ENCODE measurements around the gene LPAR5.

LPAR5 gene

GRCh38 chr12:6620885-6621274 is 14.9 kb downstream of the LPAR5 start:
- peaks cover 0 to 7% of the 10 kb centered on the region in 2 experiments for H3K36me3 ChIP-seq (ENCODE audit: control insufficient read depth in 1 of 2, insufficient read depth in 2 of 2, low read depth in 1 of 2, low read length in 2 of 2)
- no peak overlapping the region for H3K4me2 ChIP-seq (ENCODE audit: low read length, poor library complexity, severe bottlenecking)
- no peaks in the 10 kb centered on the region for H3K9me3 ChIP-seq (ENCODE audit: control insufficient read depth, low read length)
- H3K23ac ChIP-seq (ENCODE audit: low read length in 2 of 2): peak overlapping the region in 1 of 2 experiments; percentile 23
- no peak overlapping the region for H3K9ac ChIP-seq (ENCODE audit: low read length)
- no peak overlapping the region for H2BK15ac ChIP-seq (ENCODE audit: low read depth, poor library complexity, severe bottlenecking)
- H2BK12ac ChIP-seq (ENCODE audit: low read length in 2 of 2): peak overlapping the region in 1 of 2 experiments; percentile 38
- peak overlapping the region; percentile 12 to 47 for H3K4me3 ChIP-seq (ENCODE audit: insufficient read depth in 1 of 2, low read depth in 1 of 2, low read length in 2 of 2)
- no peak overlapping the region for H3K27ac ChIP-seq (ENCODE audit: low read length, poor library complexity, severe bottlenecking)
- no peak overlapping the region for H2AK5ac ChIP-seq (ENCODE audit: low read length, severe bottlenecking)
- no peak overlapping the region for H2BK5ac ChIP-seq (ENCODE audit: low read depth, low read length, poor library complexity, severe bottlenecking)
- peaks cover 9% of the 10 kb centered on the region for H3K4me1 ChIP-seq (ENCODE audit: control insufficient read depth, insufficient read depth, low read depth, low read length)
- peak overlapping the region in 1 of 2 experiments; percentile 38 for H3K18ac ChIP-seq (ENCODE audit: low read depth in 1 of 2, low read length in 2 of 2)
- WGBS: over 99% methylated on average over 29 of the region's 29 CpGs
- H2AFZ ChIP-seq (ENCODE audit: low read depth, low read length): peak overlapping the region; percentile 81
- H2BK120ac ChIP-seq (ENCODE audit: low read depth, low read length): no peak overlapping the region
- no peaks in the 10 kb centered on the region for H3K79me1 ChIP-seq (replicated peaks; ENCODE audit: low read length, poor library complexity, severe bottlenecking)
- peak overlapping the region in 1 of 2 experiments; percentile 44 for H3K4ac ChIP-seq (ENCODE audit: low read depth in 1 of 2, low read length in 2 of 2)
- H4K8ac ChIP-seq (ENCODE audit: low read length): peak overlapping the region; percentile 76
- peaks cover 4 to 10% of the 10 kb centered on the region in 2 experiments for H3K27me3 ChIP-seq (ENCODE audit: control insufficient read depth in 1 of 2, insufficient read depth in 1 of 2, low read length in 2 of 2)
- peak overlapping the region; percentile 43 for H4K91ac ChIP-seq (ENCODE audit: low read length)
- peak overlapping the region in 1 of 2 experiments; percentile 64 for H3K14ac ChIP-seq (ENCODE audit: low read length in 2 of 2)
- DNase-seq: no peak

DNA sequence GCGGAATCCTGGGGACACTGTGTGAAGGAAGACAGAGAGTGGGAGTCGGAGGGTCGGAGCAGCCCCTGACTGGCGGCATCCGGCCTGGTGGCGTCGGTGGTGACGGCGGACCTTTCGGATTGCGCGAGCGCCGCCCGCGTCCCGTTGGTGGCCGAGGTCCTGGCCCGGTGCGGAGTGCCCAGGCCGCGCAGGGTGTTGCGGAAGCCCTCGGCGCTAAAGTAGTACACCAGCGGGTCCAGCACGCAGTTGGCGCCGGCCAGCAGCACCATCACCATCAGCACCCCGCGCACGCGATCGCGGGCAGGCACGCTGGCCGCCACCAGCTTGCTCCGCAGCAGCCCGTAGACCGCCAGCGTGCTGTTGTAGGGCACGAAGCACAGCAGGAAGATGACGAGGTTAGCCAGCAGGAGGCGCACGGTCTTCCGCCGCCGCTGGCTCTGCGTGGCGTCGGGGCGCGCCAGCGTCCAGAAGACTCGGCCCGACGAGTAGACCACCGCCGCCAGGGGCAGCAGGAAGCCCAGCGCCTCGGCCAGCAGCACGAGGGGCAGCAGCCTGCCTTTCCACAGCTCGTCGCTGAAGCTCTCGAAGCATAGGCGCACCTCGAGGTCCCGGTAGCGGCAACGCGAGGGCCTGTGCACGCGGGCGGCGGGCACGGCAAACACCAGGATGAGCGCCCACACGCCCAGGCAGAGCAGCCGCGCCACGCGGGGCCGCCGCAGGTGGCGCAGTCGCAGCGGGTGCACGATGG is 15.4 kb downstream of the LPAR5 start:
- Histone ChIP-seq H2BK120ac (ENCODE audit: low read depth, low read length) (no peak overlapping the region), H3K27ac (ENCODE audit: low read length, poor library complexity, severe bottlenecking) (no peak overlapping the region), H3K4me3 (ENCODE audit: insufficient read depth in 1 of 2, low read depth in 1 of 2, low read length in 2 of 2) (peak overlapping the region; percentile 12 to 47), H3K79me1 (replicated peaks; ENCODE audit: low read length, poor library complexity, severe bottlenecking) (no peaks in the 10 kb centered on the region), H2AK5ac (ENCODE audit: low read length, severe bottlenecking) (no peak overlapping the region), H3K23ac (ENCODE audit: low read length in 2 of 2) (peak overlapping the region in 1 of 2 experiments; percentile 23), H4K91ac (ENCODE audit: low read length) (peak overlapping the region; percentile 43), H3K18ac (ENCODE audit: low read depth in 1 of 2, low read length in 2 of 2) (peak overlapping the region in 1 of 2 experiments; percentile 65), H2BK5ac (ENCODE audit: low read depth, low read length, poor library complexity, severe bottlenecking) (no peak overlapping the region), H2AFZ (ENCODE audit: low read depth, low read length) (peak overlapping the region; percentile 81), H4K8ac (ENCODE audit: low read length) (peak overlapping the region; percentile 76), H3K36me3 (ENCODE audit: control insufficient read depth in 1 of 2, insufficient read depth in 2 of 2, low read depth in 1 of 2, low read length in 2 of 2) (peaks cover 0 to 7% of the 10 kb centered on the region in 2 experiments), H2BK12ac (ENCODE audit: low read length in 2 of 2) (peak overlapping the region in 1 of 2 experiments; percentile 38), H3K27me3 (ENCODE audit: control insufficient read depth in 1 of 2, insufficient read depth in 1 of 2, low read length in 2 of 2) (peaks cover 4 to 10% of the 10 kb centered on the region in 2 experiments), H3K4me1 (ENCODE audit: control insufficient read depth, insufficient read depth, low read depth, low read length) (peaks cover 9% of the 10 kb centered on the region), H3K9me3 (ENCODE audit: control insufficient read depth, low read length) (no peaks in the 10 kb centered on the region), H3K4ac (ENCODE audit: low read depth in 1 of 2, low read length in 2 of 2) (peak overlapping the region in 1 of 2 experiments; percentile 44), H2BK15ac (ENCODE audit: low read depth, poor library complexity, severe bottlenecking) (no peak overlapping the region), H3K9ac (ENCODE audit: low read length) (no peak overlapping the region), H3K14ac (ENCODE audit: low read length in 2 of 2) (peak overlapping the region in 1 of 2 experiments; percentile 75), H3K4me2 (ENCODE audit: low read length, poor library complexity, severe bottlenecking) (no peak overlapping the region)
- 45% methylated on average over 88 of the region's 88 CpGs for WGBS
- peak; percentile 40 for DNase-seq

- no peaks in the 10 kb centered on the region for H3K79me1 ChIP-seq (replicated peaks; ENCODE audit: low read length, poor library complexity, severe bottlenecking)
- 63% methylated on average over 2 of the region's 5 CpGs for WGBS
- no peak overlapping the region for H2AFZ ChIP-seq (ENCODE audit: low read depth, low read length)
- no peak overlapping the region for H3K4ac ChIP-seq (ENCODE audit: low read depth in 1 of 2, low read length in 2 of 2)
- H3K36me3 ChIP-seq (ENCODE audit: control insufficient read depth in 1 of 2, insufficient read depth in 2 of 2, low read depth in 1 of 2, low read length in 2 of 2): peaks cover 0 to 7% of the 10 kb centered on the region in 2 experiments
- no peaks in the 10 kb centered on the region for H3K9me3 ChIP-seq (ENCODE audit: control insufficient read depth, low read length)
- H2AK5ac ChIP-seq (ENCODE audit: low read length, severe bottlenecking): no peak overlapping the region
- H3K18ac ChIP-seq (ENCODE audit: low read depth in 1 of 2, low read length in 2 of 2): no peak overlapping the region
- H3K4me1 ChIP-seq (ENCODE audit: control insufficient read depth, insufficient read depth, low read depth, low read length): peaks cover 16% of the 10 kb centered on the region
- DNase-seq: no peak
- H3K27me3 ChIP-seq (ENCODE audit: control insufficient read depth in 1 of 2, insufficient read depth in 1 of 2, low read length in 2 of 2): peaks cover 4 to 10% of the 10 kb centered on the region in 2 experiments
- no peak overlapping the region for H3K14ac ChIP-seq (ENCODE audit: low read length in 2 of 2)
- no peak overlapping the region for H2BK12ac ChIP-seq (ENCODE audit: low read length in 2 of 2)
- H3K23ac ChIP-seq (ENCODE audit: low read length in 2 of 2): no peak overlapping the region
- no peak overlapping the region for H3K9ac ChIP-seq (ENCODE audit: low read length)
- H4K91ac ChIP-seq (ENCODE audit: low read length): no peak overlapping the region
- no peak overlapping the region for H2BK15ac ChIP-seq (ENCODE audit: low read depth, poor library complexity, severe bottlenecking)
- no peak overlapping the region for H2BK120ac ChIP-seq (ENCODE audit: low read depth, low read length)
- H4K8ac ChIP-seq (ENCODE audit: low read length): no peak overlapping the region
- H3K4me3 ChIP-seq (ENCODE audit: insufficient read depth in 1 of 2, low read depth in 1 of 2, low read length in 2 of 2): no peak overlapping the region
- H3K4me2 ChIP-seq (ENCODE audit: low read length, poor library complexity, severe bottlenecking): no peak overlapping the region
- no peak overlapping the region for H2BK5ac ChIP-seq (ENCODE audit: low read depth, low read length, poor library complexity, severe bottlenecking)
- H3K27ac ChIP-seq (ENCODE audit: low read length, poor library complexity, severe bottlenecking): no peak overlapping the region
Observed at GRCh38 chr12:6618483-6619225, 17.1 kb downstream of the LPAR5 start.

GRCh38 chr12:6615802-6616201 is 20.0 kb downstream of the LPAR5 start:
- peak overlapping the region; percentile 91 for H4K91ac ChIP-seq (ENCODE audit: low read length)
- no peak overlapping the region for H2BK5ac ChIP-seq (ENCODE audit: low read depth, low read length, poor library complexity, severe bottlenecking)
- H2AFZ ChIP-seq (ENCODE audit: low read depth, low read length): no peak overlapping the region
- DNase-seq: no peak
- H2BK12ac ChIP-seq (ENCODE audit: low read length in 2 of 2): peak overlapping the region; percentile 8 to 76
- no peak overlapping the region for H3K14ac ChIP-seq (ENCODE audit: low read length in 2 of 2)
- H2AK5ac ChIP-seq (ENCODE audit: low read length, severe bottlenecking): no peak overlapping the region
- 78% methylated on average over 2 of the region's 3 CpGs for WGBS
- peaks cover 29% of the 10 kb centered on the region for H3K4me1 ChIP-seq (ENCODE audit: control insufficient read depth, insufficient read depth, low read depth, low read length)
- H3K4me3 ChIP-seq (ENCODE audit: insufficient read depth in 1 of 2, low read depth in 1 of 2, low read length in 2 of 2): no peak overlapping the region
- H3K23ac ChIP-seq (ENCODE audit: low read length in 2 of 2): no peak overlapping the region
- H2BK15ac ChIP-seq (ENCODE audit: low read depth, poor library complexity, severe bottlenecking): peak overlapping the region; percentile 60
- H3K9me3 ChIP-seq (ENCODE audit: control insufficient read depth, low read length): no peaks in the 10 kb centered on the region
- peaks cover 0 to 7% of the 10 kb centered on the region in 2 experiments for H3K36me3 ChIP-seq (ENCODE audit: control insufficient read depth in 1 of 2, insufficient read depth in 2 of 2, low read depth in 1 of 2, low read length in 2 of 2)
- peak overlapping the region; percentile 52 for H2BK120ac ChIP-seq (ENCODE audit: low read depth, low read length)
- no peak overlapping the region for H3K4me2 ChIP-seq (ENCODE audit: low read length, poor library complexity, severe bottlenecking)
- H3K27me3 ChIP-seq (ENCODE audit: control insufficient read depth in 1 of 2, insufficient read depth in 1 of 2, low read length in 2 of 2): peaks cover 0 to 5% of the 10 kb centered on the region in 2 experiments
- no peak overlapping the region for H3K4ac ChIP-seq (ENCODE audit: low read depth in 1 of 2, low read length in 2 of 2)
- no peak overlapping the region for H3K9ac ChIP-seq (ENCODE audit: low read length)
- H3K18ac ChIP-seq (ENCODE audit: low read depth in 1 of 2, low read length in 2 of 2): no peak overlapping the region
- H3K79me1 ChIP-seq (replicated peaks; ENCODE audit: low read length, poor library complexity, severe bottlenecking): no peaks in the 10 kb centered on the region
- peak overlapping the region; percentile 12 for H4K8ac ChIP-seq (ENCODE audit: low read length)
- H3K27ac ChIP-seq (ENCODE audit: low read length, poor library complexity, severe bottlenecking): no peak overlapping the region
